CD14-positive monocyte (primary cell): ENCODE data around the gene JMJD1C. TPM values are rescaled to one million over a fixed set of nuclear protein-coding genes. Genes with fewer than 3 reads are reported as not detected.
A peak's percentile ranks its signal among the peaks of the same experiment; 100 is the strongest.

Experiments
- DNase-seq, 3 donors: peaks; one replicate each; pipeline ENCODE4 v3.0.0-alpha.2; 2011 to 2022
- H2AFZ ChIP-seq: 2 replicates; pipeline ENCODE4 v1.6.0; 2012; ENCODE audit warnings: mild to moderate bottlenecking, low read depth, low read length, inconsistent platforms; ENCODE audit not compliant: insufficient read depth, poor library complexity, severe bottlenecking
- H3K27ac ChIP-seq, 2 donors: 1 replicate in 1 of 2; 2 replicates in 1 of 2; pipeline ENCODE4 v1.5.1; 2012 to 2013; ENCODE audit warnings: low read length in 2 of 2, control low read depth in 1 of 2, inconsistent platforms in 1 of 2, low read depth in 1 of 2, mild to moderate bottlenecking in 1 of 2
- H3K27me3 ChIP-seq, 2 donors: one replicate each; pipeline versions ENCODE4 v1.6.0 to v1.6.1; 2011 to 2013; ENCODE audit warnings: low read length in 2 of 2; ENCODE audit not compliant: control insufficient read depth in 2 of 2, insufficient read depth in 2 of 2
- H3K36me3 ChIP-seq, 2 donors: replicated peaks in 1 of 2; 1 replicate in 1 of 2; 2 replicates in 1 of 2; pipeline versions ENCODE4 v1.5.1 to v1.6.1; 2012 to 2013; ENCODE audit warnings: low read length in 2 of 2, control low read depth in 1 of 2, inconsistent platforms in 1 of 2, mild to moderate bottlenecking in 1 of 2; ENCODE audit not compliant: insufficient read depth in 2 of 2, control insufficient read depth in 1 of 2
- H3K4me1 ChIP-seq, 2 donors: 1 replicate in 1 of 2; 2 replicates in 1 of 2; pipeline versions ENCODE4 v1.5.1 to v1.6.1; 2012 to 2013; ENCODE audit warnings: low read length in 2 of 2, control low read depth in 1 of 2, inconsistent platforms in 1 of 2, mild to moderate bottlenecking in 1 of 2, moderate library complexity in 1 of 2; ENCODE audit not compliant: insufficient read depth in 2 of 2, control insufficient read depth in 1 of 2
- H3K4me2 ChIP-seq: replicated peaks from 2 replicates; pipeline ENCODE3; 2012; ENCODE audit warnings: low read length, moderate library complexity, mild to moderate bottlenecking; ENCODE audit not compliant: poor library complexity, severe bottlenecking; ENCODE audit errors: extremely low read depth
- H3K4me3 ChIP-seq, 3 experiments: fragments of 200-600 bp in 1 of 3; sonication (generic) in 1 of 3; replicated peaks in 1 of 3; 1 replicate in 2 of 3; 2 replicates in 1 of 3; pipeline ENCODE4 v1.5.1; 2011 to 2013; ENCODE audit warnings: low read length in 3 of 3, mild to moderate bottlenecking in 3 of 3, control low read depth in 2 of 3, low read depth in 2 of 3, inconsistent platforms in 1 of 3, moderate library complexity in 1 of 3
- H3K79me2 ChIP-seq: 2 replicates; pipeline ENCODE4 v1.6.0; 2012; ENCODE audit warnings: mild to moderate bottlenecking, control low read depth, inconsistent platforms, low read length, moderate library complexity; ENCODE audit not compliant: insufficient read depth
- H3K9ac ChIP-seq: 2 replicates; pipeline ENCODE4 v1.6.0; 2017; ENCODE audit warnings: low read length, mild to moderate bottlenecking; ENCODE audit not compliant: insufficient read depth, poor library complexity, severe bottlenecking
- H3K9me3 ChIP-seq, 2 donors: replicated peaks in 1 of 2; 1 replicate in 1 of 2; 2 replicates in 1 of 2; pipeline versions ENCODE4 v1.5.1 to v1.6.1; 2012 to 2013; ENCODE audit warnings: low read length in 2 of 2, control low read depth in 1 of 2; ENCODE audit not compliant: control insufficient read depth in 1 of 2, insufficient read depth in 1 of 2
- H4K20me1 ChIP-seq: 2 replicates; pipeline ENCODE4 v1.6.0; 2012; ENCODE audit warnings: mild to moderate bottlenecking, low read length, control low read depth, moderate library complexity; ENCODE audit not compliant: insufficient read depth
- H3K27ac Mint-ChIP-seq, 7 donors: one replicate each; pipeline ENCODE4 v1.8.0; 2020; ENCODE audit warnings: mild to moderate bottlenecking in 7 of 7, mixed read lengths in 7 of 7, moderate library complexity in 6 of 7, inconsistent platforms in 2 of 7
- H3K27me3 Mint-ChIP-seq, 3 donors: one replicate each; pipeline ENCODE4 v1.8.0; 2021 to 2022; ENCODE audit warnings: low read depth in 3 of 3, mild to moderate bottlenecking in 3 of 3, mixed read lengths in 3 of 3, moderate library complexity in 3 of 3, inconsistent platforms in 1 of 3
- H3K36me3 Mint-ChIP-seq, 2 donors: one replicate each; pipeline ENCODE4 v1.8.0; 2020; ENCODE audit warnings: mixed read lengths in 2 of 2, inconsistent platforms in 1 of 2, mild to moderate bottlenecking in 1 of 2
- H3K4me1 Mint-ChIP-seq: one replicate; pipeline ENCODE4 v1.8.0; 2020; ENCODE audit warnings: mild to moderate bottlenecking, mixed read lengths
- H3K4me3 Mint-ChIP-seq, 2 donors: one replicate each; pipeline ENCODE4 v1.8.0; 2020; ENCODE audit warnings: mild to moderate bottlenecking in 2 of 2, mixed read lengths in 2 of 2, moderate library complexity in 1 of 2
- H3K9me3 Mint-ChIP-seq, 7 donors: one replicate each; pipeline ENCODE4 v1.8.0; 2020 to 2022; ENCODE audit warnings: mixed read lengths in 7 of 7, mild to moderate bottlenecking in 6 of 7, moderate library complexity in 6 of 7, inconsistent platforms in 2 of 7
- CTCF ChIP-seq: fragments of 200-600 bp; IDR thresholded peaks from one replicate; pipeline ENCODE4 v1.8.0; 2022; ENCODE audit warnings: antibody characterized with exemption, mild to moderate bottlenecking
- WGBS: methylation state at CpG from one replicate; pipeline ENCODE4 v1.1.5; 2013; ENCODE audit warnings: missing lambda C conversion rate; ENCODE audit not compliant: insufficient coverage; 5-methylcytosine and 5-hydroxymethylcytosine counted together
- intact Hi-C, 2 donors: fragments of 100-400 bp; cut with micrococcal nuclease; formaldehyde crosslinking; loops; one replicate each; pipeline versions ENCODE4 v1.15.0 to v1.15.1; 2023
- polyA plus RNA-seq, 3 donors: library from polyadenylated mRNA; depleted of rRNA in 1 of 3; unstranded in 2 of 3; stranded (reverse) in 1 of 3; fragments of 300-500 nt in 2 of 3; fragments of >200 nt in 1 of 3; fragmentation: Illumina TruSeq in 2 of 3; gene quantifications; 1 replicate in 2 of 3; 2 replicates in 1 of 3; pipeline ENCODE4 v1.2.3, GENCODE V29; 2012 to 2021

Gene JMJD1C
- polyA plus RNA-seq, 3 donors = 27.8 to 84.8 (median 46.5) TPM

DNA sequence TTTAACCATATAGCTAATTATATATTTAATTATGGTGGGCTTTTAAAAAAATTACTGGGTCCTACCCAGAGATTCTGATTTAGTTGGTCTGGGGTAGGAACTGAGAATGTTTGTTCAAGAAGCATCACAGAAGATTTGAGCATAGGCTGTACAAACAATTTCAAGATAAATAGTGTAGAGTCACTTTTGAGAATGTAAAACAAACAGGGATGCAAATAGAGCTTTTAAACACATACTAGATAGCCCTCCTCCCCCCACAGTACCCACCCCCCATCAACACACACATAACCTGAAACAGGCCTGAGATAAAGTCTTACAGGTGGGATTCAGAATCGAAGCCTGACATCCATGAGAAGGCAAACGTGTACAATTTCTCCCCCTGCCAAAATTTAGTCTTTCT is 39.8 kb upstream of the JMJD1C start:
- H3K27me3 Mint-ChIP-seq = peaks cover 0 to 1% (median 1%) of the 10 kb centered on the region in 3 donors
- H3K36me3 ChIP-seq = peaks cover 0 to 1% of the 10 kb centered on the region in 2 donors
- H3K79me2 ChIP-seq = peaks cover 81% of the 10 kb centered on the region
- H3K9me3 Mint-ChIP-seq = peaks cover 0 to 2% (median 0%) of the 10 kb centered on the region in 7 donors
- no peak for TF ChIP-seq CTCF
- no peaks in the 10 kb centered on the region for H3K9me3 ChIP-seq
- peaks cover 7 to 8% of the 10 kb centered on the region in 2 donors for H3K4me1 ChIP-seq
- H3K4me1 Mint-ChIP-seq = peaks cover 21% of the 10 kb centered on the region
- H3K27me3 ChIP-seq = no peaks in the 10 kb centered on the region
- H3K4me2 ChIP-seq = no peak overlapping the region
- peaks cover 4 to 5% of the 10 kb centered on the region in 2 donors for H3K36me3 Mint-ChIP-seq
- no peak overlapping the region for H3K9ac ChIP-seq
- no peak overlapping the region for H3K4me3 ChIP-seq
- no peak overlapping the region for H2AFZ ChIP-seq
- no peak overlapping the region for H3K27ac Mint-ChIP-seq
- H4K20me1 ChIP-seq = peaks cover 62% of the 10 kb centered on the region
- no peak for DNase-seq
- H3K4me3 Mint-ChIP-seq = no peak overlapping the region
- no peak overlapping the region for H3K27ac ChIP-seq
- intact Hi-C loops = no loop called here
- WGBS = no CpG with 5 or more reads among the region's 2 CpGs

DNA sequence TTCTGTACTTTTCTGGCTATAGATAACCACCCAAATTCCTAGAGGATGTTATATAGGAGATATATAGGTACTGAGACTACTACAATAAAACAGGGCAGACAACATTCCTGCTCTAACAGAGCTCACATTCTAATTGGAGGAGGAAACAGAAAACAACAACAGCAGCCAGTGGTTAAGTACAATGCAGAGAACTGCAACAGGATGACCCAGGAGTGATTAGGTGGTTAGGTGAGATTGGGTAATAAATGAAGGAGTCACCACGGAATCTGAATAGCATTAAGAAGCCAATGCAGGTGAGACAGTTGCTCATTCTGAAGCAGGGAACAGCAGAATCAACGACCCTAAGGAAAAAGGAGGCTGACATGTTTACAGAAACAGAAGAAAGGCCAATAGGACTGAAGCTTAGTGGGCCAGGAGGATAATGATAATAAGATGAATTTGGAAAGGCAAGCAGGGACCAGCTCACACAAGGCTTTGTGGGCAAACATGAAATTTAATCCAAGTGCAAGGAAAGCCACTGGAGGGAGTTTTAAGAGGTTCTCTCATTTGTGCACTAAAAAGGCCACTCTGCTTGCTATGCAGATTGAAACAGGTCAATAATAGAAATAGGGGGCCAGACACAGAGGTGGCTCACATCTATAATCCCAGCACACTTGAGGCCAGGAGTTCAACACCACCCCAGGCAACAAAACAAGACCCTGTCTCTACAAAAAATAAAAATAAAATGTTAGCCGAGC is 38.5 kb upstream of the JMJD1C start:
- peak overlapping the region in 1 of 7 donors; percentile 39 for H3K27ac Mint-ChIP-seq
- H3K4me1 ChIP-seq = peaks cover 7 to 8% of the 10 kb centered on the region in 2 donors
- no peaks in the 10 kb centered on the region for H3K27me3 ChIP-seq
- H3K79me2 ChIP-seq = peaks cover 84% of the 10 kb centered on the region
- 87% methylated on average over 3 of the region's 3 CpGs for WGBS
- H3K27ac ChIP-seq = no peak overlapping the region
- TF ChIP-seq CTCF = no peak
- intact Hi-C loops = no loop called here
- no peak overlapping the region for H2AFZ ChIP-seq
- peaks cover 6 to 7% of the 10 kb centered on the region in 2 donors for H3K36me3 Mint-ChIP-seq
- H3K4me1 Mint-ChIP-seq = peaks cover 21% of the 10 kb centered on the region
- H3K27me3 Mint-ChIP-seq = peaks cover 0 to 1% (median 0%) of the 10 kb centered on the region in 3 donors
- H4K20me1 ChIP-seq = peaks cover 62% of the 10 kb centered on the region
- no peak overlapping the region for H3K4me2 ChIP-seq
- H3K9ac ChIP-seq = no peak overlapping the region
- peaks cover 0 to 2% (median 0%) of the 10 kb centered on the region in 7 donors for H3K9me3 Mint-ChIP-seq
- no peaks in the 10 kb centered on the region for H3K9me3 ChIP-seq
- peaks cover 0 to 3% of the 10 kb centered on the region in 2 donors for H3K36me3 ChIP-seq
- no peak for DNase-seq
- H3K4me3 ChIP-seq = no peak overlapping the region
- no peak overlapping the region for H3K4me3 Mint-ChIP-seq
